HEK293 (cell line): ENCODE data around the gene TMEM132A.

Source experiments
- CTCF ChIA-PET: fragments of 350-600 bp; formaldehyde crosslinking; extraction: SDS; loops from one replicate; lab custom pipeline; 2021; ENCODE audit warnings: antibody characterized with exemption; lab: Yijun Ruan, JAX
- POLR2A ChIA-PET: fragments of 300-600 bp; formaldehyde crosslinking; extraction: SDS; loops from one replicate; lab custom pipeline; 2020; ENCODE audit warnings: antibody characterized with exemption, inconsistent platforms; lab: Yijun Ruan, JAX
- H3K27ac ChIP-seq: fragments of 200-500 bp; sonication (Bioruptor generic); 2 replicates; pipeline ENCODE4 v1.5.1; 2014; ENCODE audit warnings: low read depth, low read length, control low read depth, inconsistent platforms; ENCODE audit errors: extremely low read depth
- H3K36me3 ChIP-seq, 2 experiments: fragments of 200-500 bp in 1 of 2; sonication (Bioruptor generic) in 1 of 2; 1 replicate in 1 of 2; 2 replicates in 1 of 2; pipeline ENCODE4 v1.5.1; 2014 to 2017; ENCODE audit warnings: inconsistent platforms in 2 of 2, low read length in 2 of 2; ENCODE audit not compliant: control insufficient read depth in 2 of 2, insufficient read depth in 1 of 2
- H3K4me1 ChIP-seq: fragments of 200-500 bp; sonication (Bioruptor generic); 2 replicates; pipeline ENCODE4 v1.5.1; 2014; ENCODE audit warnings: mild to moderate bottlenecking, low read length, inconsistent platforms; ENCODE audit not compliant: control insufficient read depth, insufficient read depth
- H3K4me3 ChIP-seq: 2 replicates; pipeline ENCODE4 v1.5.1; 2011; ENCODE audit warnings: low read depth, mild to moderate bottlenecking, control low read depth, low read length, moderate library complexity
- H3K9me3 ChIP-seq: fragments of 200-500 bp; sonication (Bioruptor generic); 2 replicates; pipeline ENCODE4 v1.5.1; 2014; ENCODE audit warnings: low read depth, low read length, inconsistent platforms; ENCODE audit not compliant: control insufficient read depth, insufficient read depth
- IKZF3 ChIP-seq: fragments of 450-650 bp; IDR thresholded peaks from 2 replicates; pipeline ENCODE4 v1.5.0; 2018; ENCODE audit warnings: missing biosample characterization, mild to moderate bottlenecking, missing genetic modification characterization, moderate library complexity
- KLF7 ChIP-seq: fragments of 450-650 bp; formaldehyde crosslinking; IDR thresholded peaks from 2 replicates; pipeline ENCODE4 v1.5.1; 2016; ENCODE audit warnings: missing biosample characterization, missing genetic modification characterization, borderline replicate concordance
- SP2 ChIP-seq: fragments of 450-650 bp; formaldehyde crosslinking; IDR thresholded peaks from 2 replicates; pipeline ENCODE4 v1.5.1; 2016; ENCODE audit warnings: missing biosample characterization, missing genetic modification characterization
- SP7 ChIP-seq: fragments of 450-650 bp; formaldehyde crosslinking; IDR thresholded peaks from 2 replicates; pipeline ENCODE4 v1.5.1; 2016; ENCODE audit warnings: missing biosample characterization, missing genetic modification characterization
- ZBTB17 ChIP-seq: fragments of 450-650 bp; formaldehyde crosslinking; IDR thresholded peaks from 2 replicates; pipeline ENCODE4 v1.5.1; 2016; ENCODE audit warnings: missing biosample characterization, missing genetic modification characterization
- ZBTB26 ChIP-seq: fragments of 450-650 bp; formaldehyde crosslinking; optimal IDR thresholded peaks from 2 replicates; pipeline ENCODE3; 2016; ENCODE audit warnings: missing biosample characterization, mild to moderate bottlenecking, missing genetic modification characterization
- ZBTB6 ChIP-seq: fragments of 450-650 bp; formaldehyde crosslinking; IDR thresholded peaks from 2 replicates; pipeline ENCODE4 v1.5.1; 2017; ENCODE audit warnings: missing biosample characterization, missing genetic modification characterization
- ZFP69B ChIP-seq: fragments of 450-650 bp; formaldehyde crosslinking; IDR thresholded peaks from 2 replicates; pipeline ENCODE4 v1.5.1; 2016; ENCODE audit warnings: missing biosample characterization, missing genetic modification characterization
- ZNF146 ChIP-seq: fragments of 450-650 bp; formaldehyde crosslinking; IDR thresholded peaks from 2 replicates; pipeline ENCODE4 v1.5.1; 2016; ENCODE audit warnings: missing biosample characterization, missing genetic modification characterization
- ZNF175 ChIP-seq: fragments of 450-650 bp; formaldehyde crosslinking; IDR thresholded peaks from 2 replicates; pipeline ENCODE4 v1.5.1; 2016; ENCODE audit warnings: missing biosample characterization, missing genetic modification characterization
- ZNF350 ChIP-seq: fragments of 450-650 bp; formaldehyde crosslinking; IDR thresholded peaks from 2 replicates; pipeline ENCODE4 v1.5.0; 2017; ENCODE audit warnings: missing biosample characterization, mild to moderate bottlenecking, missing genetic modification characterization
- ZNF394 ChIP-seq: fragments of 450-650 bp; formaldehyde crosslinking; IDR thresholded peaks from 2 replicates; pipeline ENCODE4 v1.5.1; 2016; ENCODE audit warnings: missing biosample characterization, missing genetic modification characterization, mild to moderate bottlenecking, moderate library complexity, borderline replicate concordance
- ZNF423 ChIP-seq: fragments of 450-650 bp; formaldehyde crosslinking; IDR thresholded peaks from 2 replicates; pipeline ENCODE4 v1.5.1; 2016; ENCODE audit warnings: missing biosample characterization, missing genetic modification characterization
- ZNF426 ChIP-seq: fragments of 450-650 bp; formaldehyde crosslinking; IDR thresholded peaks from 2 replicates; pipeline ENCODE4 v1.5.1; 2017; ENCODE audit warnings: missing biosample characterization, missing genetic modification characterization, mild to moderate bottlenecking, inconsistent platforms, moderate library complexity
- ZNF501 ChIP-seq: fragments of 450-650 bp; formaldehyde crosslinking; IDR thresholded peaks from 2 replicates; pipeline ENCODE4 v1.5.1; 2016; ENCODE audit warnings: missing biosample characterization, missing genetic modification characterization
- TF ChIP-seq, protein P1 (sequence below): fragments of 450-650 bp; formaldehyde crosslinking; IDR thresholded peaks from 2 replicates; pipeline ENCODE4 v1.5.1; 2016; ENCODE audit warnings: missing biosample characterization, missing genetic modification characterization
- TF ChIP-seq, protein P2 (sequence below): fragments of 450-650 bp; formaldehyde crosslinking; conservative IDR thresholded peaks from 2 replicates; pipeline ENCODE4 v1.5.1; 2016; ENCODE audit warnings: low read depth, missing biosample characterization, missing genetic modification characterization
- TF ChIP-seq, protein P3 (sequence below): fragments of 450-650 bp; formaldehyde crosslinking; IDR thresholded peaks from 2 replicates; pipeline ENCODE4 v1.5.1; 2016; ENCODE audit warnings: missing biosample characterization, missing genetic modification characterization

TMEM132A gene

GRCh38 chr11:60912851-60913528 lies 11.3 kb upstream of the TMEM132A start:
- POLR2A ChIA-PET = interaction anchor here (0.8 to 4.0 kb wide), 13 partner anchors 8 to 479 kb away, joined by 3 to 36 read pairs (median 4); partner anchors contain the start of genes CYB561A3, PRPF19, TMEM132A and TMEM138
- TF ChIP-seq ZNF350 (tag by site-specific recombination) = no peak
- TF ChIP-seq, protein P1, sequence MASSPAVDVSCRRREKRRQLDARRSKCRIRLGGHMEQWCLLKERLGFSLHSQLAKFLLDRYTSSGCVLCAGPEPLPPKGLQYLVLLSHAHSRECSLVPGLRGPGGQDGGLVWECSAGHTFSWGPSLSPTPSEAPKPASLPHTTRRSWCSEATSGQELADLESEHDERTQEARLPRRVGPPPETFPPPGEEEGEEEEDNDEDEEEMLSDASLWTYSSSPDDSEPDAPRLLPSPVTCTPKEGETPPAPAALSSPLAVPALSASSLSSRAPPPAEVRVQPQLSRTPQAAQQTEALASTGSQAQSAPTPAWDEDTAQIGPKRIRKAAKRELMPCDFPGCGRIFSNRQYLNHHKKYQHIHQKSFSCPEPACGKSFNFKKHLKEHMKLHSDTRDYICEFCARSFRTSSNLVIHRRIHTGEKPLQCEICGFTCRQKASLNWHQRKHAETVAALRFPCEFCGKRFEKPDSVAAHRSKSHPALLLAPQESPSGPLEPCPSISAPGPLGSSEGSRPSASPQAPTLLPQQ (tag by site-specific recombination) = 0 out of 2 replicates have a peak, but pooled peaks have one; percentile 39
- no peak for TF ChIP-seq ZNF146 (tag by site-specific recombination)
- CTCF ChIA-PET = interaction anchor here (0.7 to 6.2 kb wide), 5 partner anchors 13 to 82 kb away, joined by 3 to 30 read pairs (median 5); no protein-coding TSS in a partner anchor
- peaks cover 0 to 13% of the 10 kb centered on the region in 2 experiments; a peak in 1 of 3 replicates for H3K36me3 ChIP-seq
- H3K4me1 ChIP-seq = no peaks in the 10 kb centered on the region
- no peak overlapping the region for H3K4me3 ChIP-seq
- H3K9me3 ChIP-seq = no peaks in the 10 kb centered on the region
- no peak overlapping the region for H3K27ac ChIP-seq

- peak within 1 kb of the TSS; percentile 61 for H3K27ac ChIP-seq
- H3K9me3 ChIP-seq = no peaks in the 10 kb centered on the region
- POLR2A ChIA-PET = interaction anchor here (0.6 to 4.0 kb wide), 17 partner anchors 9 to 478 kb away, joined by 3 to 36 read pairs (median 4); partner anchors contain the start of genes CYB561A3, PRPF19, TMEM132A and TMEM138
- H3K36me3 ChIP-seq = peaks cover 0 to 17% of the 10 kb centered on the region in 2 experiments; a peak in 1 of 3 replicates
- peak within 1 kb of the TSS; percentile 55 for H3K4me3 ChIP-seq
- H3K4me1 ChIP-seq = no peaks in the 10 kb centered on the region
- CTCF ChIA-PET = interaction anchor here (0.6 to 6.2 kb wide), 7 partner anchors 14 to 603 kb away, joined by 3 to 30 read pairs (median 5); no protein-coding TSS in a partner anchor
- peak; percentile 47 for TF ChIP-seq SP2
- no peak for TF ChIP-seq KLF7 (tag by site-specific recombination)
- peak; percentile 52; the same call in 1 of the 2 replicates for TF ChIP-seq ZNF501 (tag by site-specific recombination)
- no peak for TF ChIP-seq ZNF426 (tag by site-specific recombination)
- no peak for TF ChIP-seq ZNF175 (tag by site-specific recombination)
- TF ChIP-seq, protein P2, sequence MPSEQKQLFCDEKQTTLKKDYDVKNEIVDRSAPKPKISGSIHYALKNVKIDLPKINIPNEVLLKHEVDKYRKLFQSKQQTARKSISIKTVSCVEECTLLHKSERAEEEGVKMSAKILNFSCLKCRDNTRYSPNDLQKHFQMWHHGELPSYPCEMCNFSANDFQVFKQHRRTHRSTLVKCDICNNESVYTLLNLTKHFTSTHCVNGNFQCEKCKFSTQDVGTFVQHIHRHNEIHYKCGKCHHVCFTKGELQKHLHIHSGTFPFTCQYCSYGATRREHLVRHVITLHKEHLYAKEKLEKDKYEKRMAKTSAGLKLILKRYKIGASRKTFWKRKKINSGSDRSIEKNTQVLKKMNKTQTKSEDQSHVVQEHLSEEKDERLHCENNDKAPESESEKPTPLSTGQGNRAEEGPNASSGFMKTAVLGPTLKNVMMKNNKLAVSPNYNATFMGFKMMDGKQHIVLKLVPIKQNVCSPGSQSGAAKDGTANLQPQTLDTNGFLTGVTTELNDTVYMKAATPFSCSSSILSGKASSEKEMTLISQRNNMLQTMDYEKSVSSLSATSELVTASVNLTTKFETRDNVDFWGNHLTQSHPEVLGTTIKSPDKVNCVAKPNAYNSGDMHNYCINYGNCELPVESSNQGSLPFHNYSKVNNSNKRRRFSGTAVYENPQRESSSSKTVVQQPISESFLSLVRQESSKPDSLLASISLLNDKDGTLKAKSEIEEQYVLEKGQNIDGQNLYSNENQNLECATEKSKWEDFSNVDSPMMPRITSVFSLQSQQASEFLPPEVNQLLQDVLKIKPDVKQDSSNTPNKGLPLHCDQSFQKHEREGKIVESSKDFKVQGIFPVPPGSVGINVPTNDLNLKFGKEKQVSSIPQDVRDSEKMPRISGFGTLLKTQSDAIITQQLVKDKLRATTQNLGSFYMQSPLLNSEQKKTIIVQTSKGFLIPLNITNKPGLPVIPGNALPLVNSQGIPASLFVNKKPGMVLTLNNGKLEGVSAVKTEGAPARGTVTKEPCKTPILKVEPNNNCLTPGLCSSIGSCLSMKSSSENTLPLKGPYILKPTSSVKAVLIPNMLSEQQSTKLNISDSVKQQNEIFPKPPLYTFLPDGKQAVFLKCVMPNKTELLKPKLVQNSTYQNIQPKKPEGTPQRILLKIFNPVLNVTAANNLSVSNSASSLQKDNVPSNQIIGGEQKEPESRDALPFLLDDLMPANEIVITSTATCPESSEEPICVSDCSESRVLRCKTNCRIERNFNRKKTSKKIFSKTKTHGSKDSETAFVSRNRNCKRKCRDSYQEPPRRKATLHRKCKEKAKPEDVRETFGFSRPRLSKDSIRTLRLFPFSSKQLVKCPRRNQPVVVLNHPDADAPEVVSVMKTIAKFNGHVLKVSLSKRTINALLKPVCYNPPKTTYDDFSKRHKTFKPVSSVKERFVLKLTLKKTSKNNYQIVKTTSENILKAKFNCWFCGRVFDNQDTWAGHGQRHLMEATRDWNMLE (tag by site-specific recombination) = 0 out of 2 replicates have a peak, but pooled peaks have one; percentile 46
- TF ChIP-seq IKZF3 = peak; percentile 83; the same call in 1 of the 2 replicates
- peak; percentile 95 for TF ChIP-seq ZBTB17 (tag by site-specific recombination)
- TF ChIP-seq ZFP69B (tag by site-specific recombination) = 0 out of 2 replicates have a peak, but pooled peaks have one; percentile 11
- TF ChIP-seq ZNF423 (tag by site-specific recombination) = peak; percentile 19; the same call in 1 of the 2 replicates
- peak; percentile 20; the same call in 1 of the 2 replicates for TF ChIP-seq SP7 (tag by site-specific recombination)
- TF ChIP-seq ZBTB26 (tag by site-specific recombination) = peak; percentile 83
- TF ChIP-seq, protein P3, sequence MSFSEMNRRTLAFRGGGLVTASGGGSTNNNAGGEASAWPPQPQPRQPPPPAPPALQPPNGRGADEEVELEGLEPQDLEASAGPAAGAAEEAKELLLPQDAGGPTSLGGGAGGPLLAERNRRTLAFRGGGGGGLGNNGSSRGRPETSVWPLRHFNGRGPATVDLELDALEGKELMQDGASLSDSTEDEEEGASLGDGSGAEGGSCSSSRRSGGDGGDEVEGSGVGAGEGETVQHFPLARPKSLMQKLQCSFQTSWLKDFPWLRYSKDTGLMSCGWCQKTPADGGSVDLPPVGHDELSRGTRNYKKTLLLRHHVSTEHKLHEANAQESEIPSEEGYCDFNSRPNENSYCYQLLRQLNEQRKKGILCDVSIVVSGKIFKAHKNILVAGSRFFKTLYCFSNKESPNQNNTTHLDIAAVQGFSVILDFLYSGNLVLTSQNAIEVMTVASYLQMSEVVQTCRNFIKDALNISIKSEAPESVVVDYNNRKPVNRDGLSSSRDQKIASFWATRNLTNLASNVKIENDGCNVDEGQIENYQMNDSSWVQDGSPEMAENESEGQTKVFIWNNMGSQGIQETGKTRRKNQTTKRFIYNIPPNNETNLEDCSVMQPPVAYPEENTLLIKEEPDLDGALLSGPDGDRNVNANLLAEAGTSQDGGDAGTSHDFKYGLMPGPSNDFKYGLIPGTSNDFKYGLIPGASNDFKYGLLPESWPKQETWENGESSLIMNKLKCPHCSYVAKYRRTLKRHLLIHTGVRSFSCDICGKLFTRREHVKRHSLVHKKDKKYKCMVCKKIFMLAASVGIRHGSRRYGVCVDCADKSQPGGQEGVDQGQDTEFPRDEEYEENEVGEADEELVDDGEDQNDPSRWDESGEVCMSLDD (tag by site-specific recombination) = peak; percentile 84
- peak; percentile 18; the same call in 1 of the 2 replicates for TF ChIP-seq ZBTB6 (tag by site-specific recombination)
- peak; percentile 77; the same call in 1 of the 2 replicates for TF ChIP-seq ZNF394 (tag by site-specific recombination)
Observed at GRCh38 chr11:60913793-60914632, 10.2 kb upstream of the TMEM132A start, which contains the start of gene TMEM109. TSS of gene TMEM109 (plus strand) at chr11:60914158. CDS start at chr11:60919694, 5,536 bp downstream.
